ENCODE results near the gene APOBR.

- TF ChIP-seq CTCF (conservative IDR thresholded peaks at IDR 0.05 in 1 of 2, IDR thresholded peaks at IDR 0.05 in 1 of 2; ENCODE audit: extremely low read depth in 1 of 2, insufficient read depth in 1 of 2, low read depth in 1 of 2, low read length in 2 of 2) (no peak), EZH2 (IDR thresholded peaks at IDR 0.05; ENCODE audit: borderline replicate concordance, low read length) (no peak)
These were observed 16.6 kb downstream of the APOBR start for GRCh38 chr16:28511031-28511430.
